Adipocyte (in vitro differentiated cells): ENCODE measurements around the gene TOM1.

ENCODE experiments used
- DNase-seq: peaks from one replicate; pipeline ENCODE4 v3.0.0-alpha.2; 2015; ENCODE audit warnings: low read depth
- H3K27me3 ChIP-seq: replicated peaks from 2 replicates; pipeline ENCODE4 v1.7.0; 2013; ENCODE audit warnings: mild to moderate bottlenecking, low read length, moderate library complexity; ENCODE audit not compliant: control insufficient read depth, insufficient read depth
- H3K36me3 ChIP-seq: 2 replicates; pipeline ENCODE4 v1.7.0; 2013; ENCODE audit warnings: low read length, mild to moderate bottlenecking, moderate library complexity; ENCODE audit not compliant: control insufficient read depth, insufficient read depth, severe bottlenecking
- H3K4me1 ChIP-seq: 2 replicates; pipeline ENCODE4 v1.7.0; 2013; ENCODE audit warnings: mild to moderate bottlenecking, low read length, moderate library complexity; ENCODE audit not compliant: control insufficient read depth, insufficient read depth
- H3K4me3 ChIP-seq: 2 replicates; pipeline ENCODE4 v1.7.0; 2013; ENCODE audit warnings: mild to moderate bottlenecking, low read length, moderate library complexity
- H3K9ac ChIP-seq: 2 replicates; pipeline ENCODE4 v1.7.0; 2013; ENCODE audit warnings: mild to moderate bottlenecking, low read length, moderate library complexity
- H3K9me3 ChIP-seq: 2 replicates; pipeline ENCODE4 v1.7.0; 2013; ENCODE audit warnings: mild to moderate bottlenecking, low read length, moderate library complexity; ENCODE audit not compliant: control insufficient read depth

Gene TOM1

DNA sequence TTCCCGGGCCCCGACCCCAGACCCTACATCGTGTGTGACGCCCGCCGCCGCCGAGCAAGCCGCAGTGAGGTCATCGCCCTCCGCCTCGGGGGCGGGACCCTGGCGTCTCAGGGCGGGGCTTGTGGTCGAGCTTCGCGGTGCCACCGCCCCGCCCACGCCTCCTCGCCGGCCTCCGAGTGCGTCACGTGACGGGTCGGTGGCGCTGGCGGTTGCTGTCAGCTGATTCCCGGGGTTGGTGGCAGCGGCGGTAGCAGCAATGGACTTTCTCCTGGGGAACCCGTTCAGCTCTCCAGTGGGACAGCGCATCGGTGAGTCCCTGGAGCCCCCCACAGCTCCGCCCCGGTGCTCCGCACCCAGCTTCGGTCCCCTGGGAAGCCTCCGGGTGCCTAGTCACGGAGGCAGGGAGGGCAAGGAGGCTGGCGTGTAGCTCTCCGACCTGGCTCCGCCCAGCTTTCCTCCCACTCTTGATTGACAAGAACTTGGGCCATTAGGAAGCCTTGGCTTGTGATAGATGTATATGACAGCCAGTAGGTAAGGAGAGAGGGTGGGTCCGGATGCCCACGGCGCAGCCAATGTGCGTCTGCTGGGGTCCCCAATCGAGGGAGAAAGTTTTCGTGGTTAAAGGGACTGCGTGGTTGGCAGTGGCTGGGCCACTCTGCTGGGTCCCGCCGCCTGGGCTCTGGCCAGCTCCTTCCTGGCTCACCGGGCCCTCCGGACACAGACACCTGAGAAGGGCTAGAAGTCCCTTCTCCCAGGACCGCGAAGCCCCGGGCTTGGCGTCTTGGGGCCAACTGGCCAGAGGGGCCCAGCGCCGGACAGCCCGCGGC, at the start of gene TOM1:
Gene TOM1, plus strand, starts transcription at position 222 of the 827 bp plus-strand sequence. Its CDS starts 35 bp downstream, at position 257.
- peak within 1 kb of the TSS; percentile 88 for H3K4me3 ChIP-seq
- H3K36me3 ChIP-seq: peaks cover 20% of the 10 kb centered on the region
- H3K27me3 ChIP-seq: no peaks in the 10 kb centered on the region
- peak; percentile 99 for DNase-seq
- peak within 1 kb of the TSS; percentile 96 for H3K9ac ChIP-seq
- H3K9me3 ChIP-seq: no peaks in the 10 kb centered on the region
- peaks cover 21% of the 10 kb centered on the region for H3K4me1 ChIP-seq

DNA sequence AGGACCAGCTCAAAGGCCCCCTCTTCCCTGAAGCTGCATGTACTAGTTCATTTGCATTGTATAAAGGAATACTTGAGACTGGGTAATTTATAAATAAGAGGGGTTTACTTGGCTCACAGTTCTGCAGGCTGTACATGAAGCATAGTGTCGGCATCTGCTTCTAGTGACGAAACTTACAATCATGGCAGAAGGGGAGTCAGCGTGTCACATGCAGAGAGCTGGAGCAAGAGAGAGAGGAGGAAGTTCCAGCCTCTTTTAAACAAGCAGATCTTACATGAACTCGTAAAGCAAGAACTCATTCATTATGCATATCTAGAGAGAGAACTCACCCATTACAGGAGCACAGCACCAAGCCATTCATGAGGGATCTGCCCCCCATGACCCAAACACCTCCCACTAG, 49.5 kb upstream of the TOM1 start:
- Histone ChIP-seq H3K4me3 (no peak overlapping the region), H3K9ac (no peak overlapping the region), H3K36me3 (no peaks in the 10 kb centered on the region), H3K9me3 (no peaks in the 10 kb centered on the region), H3K4me1 (no peaks in the 10 kb centered on the region), H3K27me3 (peaks cover 11% of the 10 kb centered on the region)
- no peak for DNase-seq

DNA sequence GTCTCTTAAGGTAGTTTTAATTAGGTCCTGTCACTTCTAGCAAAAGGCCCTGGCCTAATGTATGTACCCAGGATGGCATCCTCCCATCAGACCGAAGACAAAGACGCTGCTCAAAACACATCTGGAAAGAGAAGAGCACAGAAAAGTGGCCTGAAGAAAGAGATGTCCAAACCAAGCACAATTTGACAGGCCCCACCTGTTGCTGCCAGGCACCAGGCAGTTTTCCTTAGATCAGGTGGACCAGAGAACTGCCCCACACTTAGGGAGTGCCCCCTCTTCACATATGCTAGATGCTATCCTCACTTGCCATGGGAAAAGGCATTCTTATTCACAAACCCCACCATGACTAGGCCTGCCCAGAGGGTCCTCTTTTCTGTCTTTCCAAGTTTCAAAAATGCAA, 45.7 kb upstream of the TOM1 start:
- Histone ChIP-seq H3K9me3 (no peaks in the 10 kb centered on the region), H3K4me1 (peaks cover 12% of the 10 kb centered on the region), H3K27me3 (no peaks in the 10 kb centered on the region), H3K9ac (no peak overlapping the region), H3K4me3 (no peak overlapping the region), H3K36me3 (no peaks in the 10 kb centered on the region)
- DNase-seq: no peak

DNA sequence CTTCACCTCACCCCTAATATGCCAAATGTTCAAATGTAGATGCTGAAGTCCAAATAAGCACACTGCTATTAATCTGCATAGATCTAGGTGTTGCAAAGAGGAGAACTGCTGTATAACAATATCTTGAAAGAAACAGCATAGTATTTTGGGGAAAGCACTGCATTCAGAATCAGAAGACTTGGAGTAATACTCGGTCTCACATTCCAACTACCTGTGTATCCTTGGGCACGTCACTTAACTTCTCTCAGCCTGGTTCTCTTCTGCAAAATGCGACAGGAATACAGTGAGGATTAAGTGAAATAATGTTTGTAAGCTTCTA, 42.7 kb upstream of the TOM1 start:
- no peaks in the 10 kb centered on the region for H3K36me3 ChIP-seq
- no peak for DNase-seq
- H3K4me3 ChIP-seq: peak overlapping the region; percentile 91
- peaks cover 21% of the 10 kb centered on the region for H3K4me1 ChIP-seq
- peak overlapping the region; percentile 93 for H3K9ac ChIP-seq
- H3K9me3 ChIP-seq: no peaks in the 10 kb centered on the region
- H3K27me3 ChIP-seq: no peaks in the 10 kb centered on the region

DNA sequence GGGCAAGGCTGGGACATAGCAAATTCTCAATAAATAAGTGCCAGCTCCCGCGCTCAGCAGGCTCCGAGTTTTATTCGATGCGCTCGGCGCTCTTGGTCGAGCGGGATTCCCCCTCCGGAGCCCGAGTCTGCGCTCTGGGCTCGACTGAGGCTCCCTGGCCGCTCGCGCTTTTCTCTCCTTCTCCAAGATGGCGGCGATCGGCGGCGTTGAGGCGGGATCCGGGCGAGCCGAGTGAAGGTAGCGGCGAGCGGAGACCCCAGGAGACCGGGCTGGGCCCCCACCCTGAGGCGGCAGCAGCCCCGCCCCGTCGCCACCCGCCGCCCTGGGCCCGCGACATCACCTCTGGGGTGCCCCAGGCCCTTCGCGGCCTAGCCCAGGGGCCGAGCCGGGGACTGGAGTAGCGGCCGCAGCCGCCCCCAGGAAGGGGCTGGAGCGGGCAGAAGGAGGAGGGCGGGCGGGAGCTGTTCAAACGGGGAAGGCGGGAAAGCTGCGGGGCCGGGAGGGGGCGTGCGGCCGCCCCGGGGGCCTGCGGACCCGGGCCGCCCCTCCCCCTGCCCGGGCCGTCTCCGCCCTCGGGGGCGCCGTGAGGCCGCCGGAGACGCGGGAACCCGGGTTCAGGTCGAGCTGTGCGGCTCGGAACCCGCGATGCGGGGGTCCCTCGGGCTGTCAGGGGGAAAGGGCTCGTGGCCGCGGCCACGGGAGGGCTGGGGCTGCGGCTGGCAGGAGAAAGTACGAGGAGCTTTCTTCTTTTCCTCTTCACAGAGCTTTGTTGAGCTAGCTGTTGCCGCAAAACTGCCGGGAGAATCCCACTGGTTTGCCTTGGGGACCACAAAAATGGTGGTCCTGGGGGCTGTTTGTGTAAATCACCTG, 42.1 kb upstream of the TOM1 start, which contains the start of gene HMGXB4:
Gene HMGXB4, plus strand, starts transcription at position 173 of the 870 bp plus-strand sequence. CDS start 4,898 bp downstream, outside the sequence.
- Histone ChIP-seq H3K27me3 (no peaks in the 10 kb centered on the region), H3K9me3 (no peaks in the 10 kb centered on the region), H3K4me3 (peak within 1 kb of the TSS; percentile 91), H3K36me3 (peaks cover 5% of the 10 kb centered on the region), H3K9ac (peak within 1 kb of the TSS; percentile 93), H3K4me1 (peaks cover 21% of the 10 kb centered on the region)
- peak; percentile 98 for DNase-seq

DNA sequence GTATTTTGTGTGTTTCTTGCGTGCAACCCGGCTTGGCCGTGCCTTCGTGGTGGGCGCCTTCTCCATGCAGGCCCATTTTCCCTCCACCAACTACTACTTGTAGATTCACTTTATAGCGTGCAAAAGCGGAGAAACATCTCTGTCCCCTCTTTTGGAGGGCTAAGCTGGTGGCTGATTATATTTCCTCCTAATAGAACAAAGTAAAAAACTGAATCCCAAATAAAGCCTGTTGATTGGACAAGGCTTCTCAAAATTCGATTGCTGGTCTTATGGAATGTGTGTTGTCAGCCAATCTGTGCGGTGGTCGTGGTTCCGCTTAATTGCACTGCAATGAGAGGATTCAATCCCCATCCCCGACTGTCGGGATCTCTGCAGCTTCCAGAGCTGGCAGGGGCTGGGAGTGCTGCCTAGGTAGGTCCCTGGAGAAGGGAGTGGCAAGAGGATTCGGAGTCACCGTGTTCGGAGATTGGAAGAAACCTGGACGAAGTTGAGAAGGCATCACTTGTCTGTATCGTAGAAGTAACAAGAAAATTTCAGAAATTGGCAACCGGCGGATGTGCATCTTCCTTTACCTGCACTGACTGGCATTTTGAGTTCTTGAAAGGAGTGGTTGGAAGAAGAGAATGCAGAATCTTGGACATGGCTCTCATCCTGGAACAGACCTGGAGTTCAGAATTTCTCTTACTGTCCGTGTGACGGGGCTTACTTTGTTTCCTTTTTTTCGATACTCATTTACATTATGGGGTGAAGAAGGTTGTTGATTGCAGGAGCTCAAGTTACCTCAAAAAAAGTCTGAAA, 41.3 kb upstream of the TOM1 start:
- DNase-seq: peak; percentile 38
- H3K36me3 ChIP-seq: peaks cover 13% of the 10 kb centered on the region
- H3K9ac ChIP-seq: peak overlapping the region; percentile 93
- H3K4me1 ChIP-seq: peaks cover 21% of the 10 kb centered on the region
- no peaks in the 10 kb centered on the region for H3K9me3 ChIP-seq
- H3K4me3 ChIP-seq: peak overlapping the region; percentile 91
- no peaks in the 10 kb centered on the region for H3K27me3 ChIP-seq

DNA sequence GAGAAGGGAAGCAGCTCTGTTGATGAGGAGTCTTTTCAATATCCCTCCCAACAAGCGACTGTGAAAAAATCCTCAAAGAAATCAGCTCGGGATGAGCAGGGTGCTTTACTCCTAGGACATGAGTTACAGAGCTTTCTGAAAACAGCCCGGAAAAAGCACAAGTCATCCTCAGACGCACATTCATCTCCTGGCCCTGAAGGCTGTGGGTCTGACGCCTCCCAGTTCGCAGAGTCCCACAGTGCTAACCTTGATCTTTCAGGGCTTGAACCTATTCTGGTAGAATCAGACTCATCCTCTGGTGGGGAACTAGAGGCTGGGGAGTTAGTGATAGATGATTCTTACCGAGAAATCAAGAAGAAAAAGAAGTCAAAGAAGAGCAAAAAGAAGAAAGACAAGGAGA, 34.7 kb upstream of the TOM1 start:
- H3K36me3 ChIP-seq: peaks cover 77% of the 10 kb centered on the region

DNA sequence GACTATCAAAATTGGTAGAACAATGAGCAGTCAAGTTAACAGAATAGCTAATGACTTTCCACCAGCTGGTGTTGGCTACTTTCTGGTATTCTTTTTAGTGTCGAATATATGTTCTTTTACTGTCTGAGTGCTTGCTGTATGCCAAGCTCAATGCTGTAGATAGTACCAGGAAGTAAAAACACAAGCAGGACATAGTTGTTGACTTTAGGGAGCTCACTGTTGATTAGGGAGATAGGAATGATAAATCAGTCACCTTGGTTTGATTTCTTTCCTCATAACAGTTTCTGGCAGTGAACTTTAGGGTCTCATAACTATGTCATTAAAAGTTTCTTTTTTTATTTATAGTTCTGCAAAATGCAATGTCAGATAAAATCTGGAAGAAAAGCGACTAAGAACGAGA, 33.4 kb upstream of the TOM1 start:
- Histone ChIP-seq H3K4me3 (no peak overlapping the region), H3K9me3 (no peaks in the 10 kb centered on the region), H3K36me3 (peaks cover 85% of the 10 kb centered on the region), H3K27me3 (no peaks in the 10 kb centered on the region), H3K9ac (no peak overlapping the region), H3K4me1 (no peaks in the 10 kb centered on the region)
- no peak for DNase-seq

More for the DNA sequence above, 34.7 kb upstream of the TOM1 start:
- no peak for DNase-seq
- no peak overlapping the region for H3K9ac ChIP-seq
- H3K4me3 ChIP-seq: no peak overlapping the region
- H3K4me1 ChIP-seq: no peaks in the 10 kb centered on the region
- H3K27me3 ChIP-seq: no peaks in the 10 kb centered on the region
- H3K9me3 ChIP-seq: no peaks in the 10 kb centered on the region

DNA sequence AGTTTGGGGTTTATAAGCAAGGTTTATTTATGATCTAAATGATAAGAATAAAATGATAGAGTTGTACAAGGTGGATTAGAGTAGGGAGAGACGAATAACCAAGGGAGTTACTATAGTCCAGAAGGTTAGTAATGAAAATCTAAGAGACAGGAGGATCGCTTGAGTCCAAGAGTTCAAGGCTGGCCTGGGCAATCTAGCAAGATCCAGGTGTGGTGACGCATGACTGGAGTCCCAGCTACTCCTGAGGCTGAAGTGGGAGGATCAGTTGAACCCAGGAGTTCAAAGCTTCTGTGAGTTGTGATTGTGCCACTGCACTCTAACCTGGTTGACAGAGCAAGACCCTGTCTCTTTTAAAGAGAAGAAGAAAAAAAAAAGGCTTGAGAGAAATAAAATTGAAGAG, 30.1 kb upstream of the TOM1 start:
- no peaks in the 10 kb centered on the region for H3K27me3 ChIP-seq
- no peaks in the 10 kb centered on the region for H3K4me1 ChIP-seq
- H3K36me3 ChIP-seq: peaks cover 85% of the 10 kb centered on the region
- no peak overlapping the region for H3K4me3 ChIP-seq
- no peak for DNase-seq
- no peaks in the 10 kb centered on the region for H3K9me3 ChIP-seq
- no peak overlapping the region for H3K9ac ChIP-seq

DNA sequence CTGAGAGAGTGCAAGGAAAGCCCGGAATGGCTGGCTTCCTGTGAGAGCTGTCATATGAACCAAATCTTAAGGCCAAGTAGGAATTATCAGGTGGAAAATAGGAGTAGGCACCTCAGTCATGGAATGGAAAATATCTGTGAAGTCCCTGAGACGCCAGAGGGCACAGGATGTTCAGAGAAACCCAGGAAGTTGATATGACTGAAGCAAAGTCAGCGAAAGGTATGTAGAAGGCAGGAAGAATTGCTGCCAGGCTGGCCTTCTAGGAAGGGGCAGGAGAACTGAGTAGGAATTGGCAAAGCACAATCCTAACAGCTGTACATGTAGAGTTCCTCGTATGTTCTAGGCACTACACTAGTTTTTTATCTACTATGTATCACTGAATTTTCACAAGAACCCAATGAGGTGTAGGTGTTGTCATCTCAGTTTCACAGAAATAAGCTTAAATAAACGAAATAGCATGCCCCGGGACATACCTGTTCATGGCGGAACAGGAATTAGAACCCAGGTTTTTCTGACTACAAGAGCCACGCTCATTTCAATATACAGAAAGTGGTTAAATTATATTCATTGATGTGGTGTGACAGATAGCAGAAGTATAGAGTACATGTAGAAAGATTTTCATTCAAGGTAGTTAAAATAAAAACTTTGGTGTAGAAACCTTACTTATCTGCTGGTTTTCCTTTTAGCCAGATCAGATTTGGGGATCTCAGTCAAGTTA, 25.4 kb upstream of the TOM1 start:
- DNase-seq: no peak
- no peak overlapping the region for H3K4me3 ChIP-seq
- peaks cover 48% of the 10 kb centered on the region for H3K36me3 ChIP-seq
- H3K9me3 ChIP-seq: no peaks in the 10 kb centered on the region
- H3K27me3 ChIP-seq: no peaks in the 10 kb centered on the region
- H3K4me1 ChIP-seq: no peaks in the 10 kb centered on the region
- no peak overlapping the region for H3K9ac ChIP-seq
